Erythroblast (primary cell): ENCODE measurements around the gene RAI14.

Experiments
- GATA1 ChIP-seq: IDR thresholded peaks from 2 replicates; pipeline ENCODE4 v1.6.1; 2011; ENCODE audit warnings: low read depth, mild to moderate bottlenecking, control low read depth, low read length, moderate library complexity
- POLR2A ChIP-seq: IDR thresholded peaks from 2 replicates; pipeline ENCODE4 v1.6.1; 2011; ENCODE audit warnings: mild to moderate bottlenecking, low read length

DNA sequence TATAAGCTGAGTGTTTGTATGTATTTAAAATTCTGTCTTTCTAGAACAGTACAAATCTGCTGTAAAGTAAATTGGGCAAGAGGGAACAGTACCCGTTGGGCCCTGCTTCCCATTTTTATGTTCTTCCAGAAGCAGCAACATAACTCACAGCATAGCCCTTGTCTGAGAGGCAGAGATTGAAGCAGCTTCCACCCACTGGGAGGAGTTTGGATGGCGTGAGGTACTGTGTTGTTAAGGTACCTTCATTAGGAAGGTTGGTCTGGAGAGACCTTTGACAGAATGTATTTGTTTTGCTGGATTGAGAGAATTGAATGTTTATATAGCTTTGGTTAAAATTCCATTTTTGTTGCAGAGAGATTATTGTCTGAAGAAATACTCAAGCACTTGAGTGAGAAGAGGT lies 24.8 kb downstream of the RAI14 start:
- TF ChIP-seq POLR2A (no peak), GATA1 (no peak)
